ENCODE measurements around the gene FEM1A. TPM values are rescaled to one million over a fixed set of nuclear protein-coding genes. Genes with fewer than 3 reads are reported as not detected.

Gene FEM1A
- total and polyA plus RNA-seq, 2 of the 8 experiments (the other 6 are each of a cell fraction or from before 2014, with no cell fraction given) = 6.7 to 16.1 TPM

GRCh38 chr19:4768934-4769777, 22.4 kb upstream of the FEM1A start:
- Histone ChIP-seq H2BK120ac (replicated peaks; ENCODE audit: low read depth, low read length) (no peak overlapping the region), H3K9ac (replicated peaks in 1 of 4; ENCODE audit: extremely low read depth in 1 of 4, low read depth in 3 of 4, low read length in 3 of 4) (no peak overlapping the region), H3K4me1 (replicated peaks in 1 of 4; ENCODE audit: control insufficient read depth in 3 of 4, insufficient read depth in 4 of 4, low read length in 3 of 4) (peaks cover 0 to 3% (median 0%) of the 10 kb centered on the region in 4 experiments; a peak in 1 of 7 replicates), H3K56ac (replicated peaks; ENCODE audit: insufficient read length, low read depth, low read length) (no peak overlapping the region), H2BK15ac (ENCODE audit: low read length) (no peak overlapping the region), H3K23me2 (ENCODE audit: low read depth, low read length) (no peaks in the 10 kb centered on the region), H3K18ac (ENCODE audit: extremely low read depth, low read length) (no peak overlapping the region), H3K27ac (ENCODE audit: low read depth, low read length) (no peak overlapping the region), H3K14ac (ENCODE audit: insufficient read length) (no peak overlapping the region), H3K27me3 (replicated peaks in 1 of 4; ENCODE audit: control insufficient read depth in 3 of 4, extremely low read depth in 1 of 4, insufficient read depth in 3 of 4, low read length in 3 of 4) (0 out of 7 replicates have a peak, but pooled peaks cover 0 to 2% (median 0%) of the 10 kb centered on the region in 4 experiments), H2AK5ac (ENCODE audit: low read depth, low read length) (no peak overlapping the region), H3K36me3 (ENCODE audit: control insufficient read depth in 2 of 4, insufficient read depth in 4 of 4, low read length in 3 of 4) (no peaks in the 10 kb centered on the region), H3K9me3 (ENCODE audit: insufficient read depth in 2 of 2, low read depth in 1 of 2, low read length in 1 of 2) (peaks cover 0 to 2% of the 10 kb centered on the region in 2 experiments; a peak in 1 of 4 replicates), H4K91ac (replicated peaks; ENCODE audit: insufficient read length, low read length) (no peak overlapping the region), H3K23ac (ENCODE audit: insufficient read length) (no peak overlapping the region), H4K20me1 (replicated peaks in 1 of 2; ENCODE audit: control insufficient read depth in 1 of 2, insufficient read depth in 2 of 2, low read length in 2 of 2) (peaks cover 3 to 4% of the 10 kb centered on the region in 2 experiments), H4K8ac (ENCODE audit: extremely low read depth, insufficient read depth, low read length) (no peak overlapping the region), H3K4me2 (ENCODE audit: insufficient read depth in 1 of 2, low read depth in 2 of 2, low read length in 2 of 2) (peak overlapping the region; percentile 12 to 43; a peak in 3 of 4 replicates), H4K5ac (ENCODE audit: insufficient read length, low read depth, low read length) (no peak overlapping the region), H3K79me1 (ENCODE audit: low read depth, low read length) (no peaks in the 10 kb centered on the region), H2AFZ (ENCODE audit: low read length) (no peak overlapping the region), H2BK5ac (ENCODE audit: low read depth, low read length) (no peak overlapping the region), H3K4me3 (ENCODE audit: extremely low read depth in 1 of 4, insufficient read depth in 2 of 4, low read depth in 3 of 4, low read length in 4 of 4) (peak overlapping the region in 2 of 4 experiments; percentile 14 to 17; a peak in 2 of 8 replicates), H3K79me2 (ENCODE audit: control insufficient read depth in 1 of 2, insufficient read depth in 2 of 2, low read length in 2 of 2) (no peaks in the 10 kb centered on the region), H3K4ac (replicated peaks; ENCODE audit: insufficient read length, low read depth, low read length) (no peak overlapping the region), H2BK12ac (ENCODE audit: low read depth, low read length) (no peak overlapping the region), H2BK20ac (ENCODE audit: low read length) (no peak overlapping the region)
- 18% methylated on average over 35 of the region's 37 CpGs; no CpG with 5 or more reads in 1 of the 2 experiments for WGBS, 2 experiments (ENCODE audit: extremely low coverage in 1 of 2, insufficient coverage in 1 of 2, insufficient read length in 1 of 2, insufficient replicate concordance in 2 of 2, low coverage in 1 of 2, low lambda C conversion rate in 2 of 2, missing lambda C conversion rate in 1 of 2)
- CTCF ChIA-PET (ENCODE audit: partially characterized antibody) = interaction anchor here (0.6 to 3.8 kb wide), 6 partner anchors 10 to 144 kb away, joined by 3 to 15 read pairs (median 3); no protein-coding TSS in a partner anchor
- DNase-seq (ENCODE audit: low read depth in 1 of 2, low spot score in 2 of 2) (peak; percentile 57 to 99), FAIRE-seq (peak; percentile 78)
- POLR2A ChIA-PET (ENCODE audit: partially characterized antibody) = interaction anchor here (0.6 to 2.6 kb wide), 18 partner anchors 9 to 296 kb away, joined by 3 to 22 read pairs (median 4); partner anchors contain the start of gene FEM1A
- TF ChIP-seq POU5F1 (IDR thresholded peaks at IDR 0.05; ENCODE audit: low read depth, low read length) = no peak
- peak; percentile 61; the same call in 1 of the 2 replicates for TF ChIP-seq CREB1 (IDR thresholded peaks at IDR 0.05)
- TF ChIP-seq EP300 (IDR thresholded peaks at IDR 0.05; ENCODE audit: borderline replicate concordance in 1 of 2, low read depth in 2 of 2, low read length in 2 of 2) = peak in 1 of 2 experiments; percentile 78; a peak in 2 of 3 replicates
- no peak for TF ChIP-seq EGR1 (IDR thresholded peaks at IDR 0.05; ENCODE audit: borderline replicate concordance, low read depth, low read length)
- peak; percentile 78 for TF ChIP-seq TEAD4 (IDR thresholded peaks at IDR 0.05; ENCODE audit: low read depth, low read length)
- TF ChIP-seq JUND (IDR thresholded peaks at IDR 0.05; ENCODE audit: low read length) = peak; percentile 56; the same call in 1 of the 2 replicates
- peak; percentile 77; the same call in 1 of the 2 replicates for TF ChIP-seq SP1 (IDR thresholded peaks at IDR 0.05; ENCODE audit: low read depth, low read length)
- TF ChIP-seq TAF1 (IDR thresholded peaks at IDR 0.05; ENCODE audit: low read depth, low read length) = peak; percentile 43
- TF ChIP-seq RAD21 (IDR thresholded peaks at IDR 0.05 in 1 of 2, conservative IDR thresholded peaks at IDR 0.05 in 1 of 2; ENCODE audit: low read depth in 2 of 2, low read length in 2 of 2) = 0 out of 4 replicates have a peak, but pooled peaks of 1 of the 2 experiments have one; percentile 6
- 0 out of 2 replicates have a peak, but pooled peaks have one; percentile 52 for TF ChIP-seq JUN (IDR thresholded peaks at IDR 0.05; ENCODE audit: low read depth, low read length)
- TF ChIP-seq EZH2 (IDR thresholded peaks at IDR 0.05; ENCODE audit: low read depth, low read length, severe bottlenecking) = no peak

Measured in H1 (cell line).